HEK293T (cell line): Measurements from ENCODE around the gene PCNP.
"Not testable (repeated sequence)": the region's sequence is repeated elsewhere in the genome, so short reads cannot be mapped to it uniquely, and the experiment has no call there.

Experiments
- CTCF ChIA-PET: fragments of 350-600 bp; formaldehyde crosslinking; extraction: SDS; loops from one replicate; lab custom pipeline; 2021; ENCODE audit warnings: antibody characterized with exemption, inconsistent platforms; lab: Yijun Ruan, JAX
- POLR2A ChIA-PET: fragments of 350-600 bp; formaldehyde crosslinking; extraction: SDS; loops from one replicate; lab custom pipeline; 2020; ENCODE audit warnings: antibody characterized with exemption, inconsistent platforms; lab: Yijun Ruan, JAX
- DNase-seq: peaks from one replicate; pipeline ENCODE4 v3.0.0; 2012; ENCODE audit warnings: mixed read lengths; ENCODE audit errors: extremely low spot score
- ARNT ChIP-seq: fragments of 450-650 bp; IDR thresholded peaks from 2 replicates; pipeline ENCODE4 v1.6.1; 2017; ENCODE audit warnings: mild to moderate bottlenecking
- BHLHE40 ChIP-seq: fragments of 450-650 bp; IDR thresholded peaks from 2 replicates; pipeline ENCODE4 v1.6.1; 2016; ENCODE audit warnings: mild to moderate bottlenecking, moderate library complexity, borderline replicate concordance
- CTBP1 ChIP-seq: fragments of 450-650 bp; IDR thresholded peaks from 2 replicates; pipeline ENCODE4 v1.6.1; 2016; ENCODE audit warnings: borderline replicate concordance
- ELF4 ChIP-seq: fragments of 450-650 bp; IDR thresholded peaks from 2 replicates; pipeline ENCODE4 v1.6.1; 2017; ENCODE audit warnings: antibody characterized with exemption
- FOXA1 ChIP-seq: fragments of 450-650 bp; IDR thresholded peaks from 2 replicates; pipeline ENCODE4 v1.6.1; 2016; ENCODE audit warnings: mild to moderate bottlenecking
- FOXK2 ChIP-seq: fragments of 450-650 bp; IDR thresholded peaks from 2 replicates; pipeline ENCODE4 v1.6.1; 2016; ENCODE audit warnings: mild to moderate bottlenecking
- FOXM1 ChIP-seq: fragments of 450-650 bp; IDR thresholded peaks from 2 replicates; pipeline ENCODE4 v1.6.1; 2017; ENCODE audit warnings: mild to moderate bottlenecking, borderline replicate concordance
- HDGF ChIP-seq: fragments of 450-650 bp; IDR thresholded peaks from 2 replicates; pipeline ENCODE4 v1.6.1; 2017; ENCODE audit warnings: antibody characterized with exemption, borderline replicate concordance
- L3MBTL2 ChIP-seq: fragments of 450-650 bp; conservative IDR thresholded peaks from 2 replicates; pipeline ENCODE4 v1.6.1; 2016; ENCODE audit warnings: mild to moderate bottlenecking
- LEF1 ChIP-seq: fragments of 450-650 bp; IDR thresholded peaks from 2 replicates; pipeline ENCODE4 v1.6.1; 2017; ENCODE audit warnings: mild to moderate bottlenecking, borderline replicate concordance
- NFRKB ChIP-seq: fragments of 450-650 bp; IDR thresholded peaks from 2 replicates; pipeline ENCODE4 v1.6.1; 2016; ENCODE audit warnings: mild to moderate bottlenecking, moderate library complexity
- PKNOX1 ChIP-seq: fragments of 450-650 bp; IDR thresholded peaks from 2 replicates; pipeline ENCODE4 v1.6.1; 2016
- SP1 ChIP-seq: fragments of 450-650 bp; IDR thresholded peaks from 2 replicates; pipeline ENCODE4 v1.6.1; 2017
- SUZ12 ChIP-seq: fragments of 450-650 bp; IDR thresholded peaks from 2 replicates; pipeline ENCODE4 v1.6.1; 2016; ENCODE audit warnings: mild to moderate bottlenecking
- TARDBP ChIP-seq: fragments of 450-650 bp; IDR thresholded peaks from 2 replicates; pipeline ENCODE4 v1.6.1; 2016
- ZNF384 ChIP-seq: fragments of 450-650 bp; IDR thresholded peaks from 2 replicates; pipeline ENCODE4 v1.6.1; 2016

PCNP gene

DNA sequence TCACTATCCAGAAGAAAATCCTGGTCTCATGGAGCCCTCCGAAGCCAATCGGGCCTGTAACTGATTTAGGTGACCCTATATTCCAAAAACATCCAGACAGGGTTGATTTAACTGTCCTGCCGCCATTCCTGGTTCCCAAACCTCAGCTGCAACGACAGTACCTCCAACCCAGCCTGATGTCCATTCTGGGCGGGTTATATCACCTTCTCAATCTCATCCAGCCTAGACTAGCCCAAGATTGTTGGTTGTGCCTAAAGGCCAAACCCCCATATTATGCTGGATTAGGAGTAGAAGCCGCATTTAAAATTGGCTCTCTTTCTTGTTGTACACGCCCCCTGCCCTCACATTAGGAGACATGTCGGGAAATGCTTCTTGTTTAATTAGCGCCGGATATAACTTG is 66.3 kb downstream of the PCNP start:
- no peak for TF ChIP-seq LEF1
- no peak for TF ChIP-seq SUZ12
- TF ChIP-seq ELF4, result no peak
- TF ChIP-seq FOXK2, result no peak
- no peak for TF ChIP-seq HDGF
- TF ChIP-seq ZNF384, result no peak
- TF ChIP-seq L3MBTL2, result no peak
- no peak for TF ChIP-seq TARDBP
- TF ChIP-seq FOXA1, result no peak
- no peak for TF ChIP-seq PKNOX1
- TF ChIP-seq CTBP1, result no peak
- no peak for DNase-seq
- ChIA-PET CTCF (no interaction called here), POLR2A (no interaction called here)

DNA sequence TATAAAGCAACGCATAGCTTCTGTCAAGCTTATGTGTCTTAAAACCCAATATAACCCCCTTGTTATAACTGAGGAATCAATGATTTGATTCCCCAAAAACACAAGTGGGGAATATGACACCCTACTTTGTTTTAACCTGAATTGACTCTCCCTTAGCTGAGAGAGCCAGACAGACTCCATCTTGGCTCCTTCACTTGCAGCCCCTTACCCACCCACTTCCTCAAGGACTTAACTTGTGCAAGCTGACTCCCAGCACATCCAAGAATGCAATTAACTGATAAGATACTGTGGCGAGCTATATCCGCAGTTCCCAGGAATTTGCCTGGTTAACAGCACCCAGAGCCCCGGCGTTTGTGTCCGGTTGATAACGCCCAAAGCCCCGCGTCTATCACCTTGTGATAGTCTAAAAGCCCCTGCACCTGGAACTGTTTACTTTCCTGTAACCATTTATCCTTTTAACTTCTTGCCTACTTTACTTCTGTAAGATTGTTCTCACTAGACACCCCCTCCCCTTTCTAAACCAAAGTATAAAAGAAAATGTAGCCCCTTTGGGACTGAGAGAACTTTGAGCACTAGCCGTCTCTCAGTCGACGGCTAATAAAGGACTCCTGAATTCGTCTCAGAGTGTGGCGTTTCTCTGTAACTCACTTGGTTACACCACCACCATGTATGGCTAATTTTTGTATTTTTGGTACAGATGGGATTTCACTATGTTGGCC is 67.6 kb downstream of the PCNP start:
- DNase-seq, CTCF ChIA-PET, POLR2A ChIA-PET: not testable (repeated sequence)

GRCh38 chr3:101642441-101642840 is 68.5 kb downstream of the PCNP start:
- TF ChIP-seq FOXM1 (no peak), PKNOX1 (no peak), NFRKB (no peak), ZNF384 (no peak), LEF1 (no peak), L3MBTL2 (no peak), TARDBP (no peak), ARNT (no peak), HDGF (no peak), ELF4 (no peak), SP1 (no peak), FOXA1 (no peak), SUZ12 (no peak), BHLHE40 (no peak), CTBP1 (no peak), FOXK2 (no peak)
- POLR2A ChIA-PET, result no interaction called here
- CTCF ChIA-PET, result no interaction called here
- no peak for DNase-seq

DNA sequence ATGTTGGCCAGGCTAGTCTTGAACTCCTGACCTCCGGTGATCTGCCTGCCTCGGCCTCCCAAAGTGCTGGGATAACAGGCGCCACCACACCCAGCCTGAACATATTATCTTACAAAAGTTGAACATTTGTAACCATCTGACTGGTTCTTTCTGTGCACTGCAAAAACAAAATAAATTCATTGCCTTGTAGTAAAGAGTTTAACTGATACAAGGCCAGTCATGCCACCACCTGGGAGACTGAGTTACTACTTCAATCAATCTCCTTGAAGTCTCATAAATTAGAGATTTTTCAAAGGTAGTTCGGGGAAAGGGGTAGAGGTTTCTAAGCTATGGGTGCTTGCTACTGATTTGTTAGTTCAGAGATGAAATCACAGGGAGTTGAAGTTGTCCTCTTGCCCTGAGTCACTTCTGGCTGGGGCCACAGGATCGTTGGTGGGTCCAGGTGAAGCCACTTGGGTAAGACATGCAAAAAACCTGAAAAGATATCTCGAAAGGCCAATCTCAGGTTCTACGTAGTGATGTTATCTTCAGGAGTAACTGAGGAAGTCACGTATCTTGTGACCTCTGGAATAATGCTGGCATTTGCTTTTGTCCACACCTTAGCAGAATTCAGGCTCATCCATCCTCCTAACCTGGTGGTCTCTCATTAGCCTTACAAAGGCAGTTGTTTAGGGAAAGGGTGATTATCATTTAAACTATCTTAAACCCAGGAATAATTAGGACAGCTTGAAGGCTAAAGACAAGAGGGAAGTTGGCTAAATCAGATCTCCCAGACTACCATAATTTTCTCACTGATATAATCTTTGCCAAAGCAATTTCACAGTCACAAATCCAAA is 69.2 kb downstream of the PCNP start:
- POLR2A ChIA-PET, result no interaction called here
- TF ChIP-seq CTBP1, result no peak
- TF ChIP-seq FOXM1, result no peak
- no peak for TF ChIP-seq NFRKB
- TF ChIP-seq PKNOX1, result no peak
- TF ChIP-seq FOXK2, result no peak
- no peak for TF ChIP-seq HDGF
- TF ChIP-seq L3MBTL2, result no peak
- CTCF ChIA-PET, result no interaction called here
- no peak for DNase-seq
